ENCODE results near the gene USP22. TPM values are rescaled to one million over a fixed set of nuclear protein-coding genes. Genes with fewer than 3 reads are reported as not detected.
A peak's percentile ranks its signal among the peaks of the same experiment; 100 is the strongest.

The USP22 gene
- total RNA-seq, 2 donors from 2014 or later, result 130 to 154 TPM

- TF ChIP-seq, protein P1, sequence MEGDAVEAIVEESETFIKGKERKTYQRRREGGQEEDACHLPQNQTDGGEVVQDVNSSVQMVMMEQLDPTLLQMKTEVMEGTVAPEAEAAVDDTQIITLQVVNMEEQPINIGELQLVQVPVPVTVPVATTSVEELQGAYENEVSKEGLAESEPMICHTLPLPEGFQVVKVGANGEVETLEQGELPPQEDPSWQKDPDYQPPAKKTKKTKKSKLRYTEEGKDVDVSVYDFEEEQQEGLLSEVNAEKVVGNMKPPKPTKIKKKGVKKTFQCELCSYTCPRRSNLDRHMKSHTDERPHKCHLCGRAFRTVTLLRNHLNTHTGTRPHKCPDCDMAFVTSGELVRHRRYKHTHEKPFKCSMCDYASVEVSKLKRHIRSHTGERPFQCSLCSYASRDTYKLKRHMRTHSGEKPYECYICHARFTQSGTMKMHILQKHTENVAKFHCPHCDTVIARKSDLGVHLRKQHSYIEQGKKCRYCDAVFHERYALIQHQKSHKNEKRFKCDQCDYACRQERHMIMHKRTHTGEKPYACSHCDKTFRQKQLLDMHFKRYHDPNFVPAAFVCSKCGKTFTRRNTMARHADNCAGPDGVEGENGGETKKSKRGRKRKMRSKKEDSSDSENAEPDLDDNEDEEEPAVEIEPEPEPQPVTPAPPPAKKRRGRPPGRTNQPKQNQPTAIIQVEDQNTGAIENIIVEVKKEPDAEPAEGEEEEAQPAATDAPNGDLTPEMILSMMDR (IDR thresholded peaks at IDR 0.05), result no peak
- DNase-seq (ENCODE audit: low spot score), result no peak
- Histone ChIP-seq H3K4me1 (ENCODE audit: control insufficient read depth in 1 of 2, low read depth in 2 of 2) (peaks cover 4 to 20% of the 10 kb centered on the region in 2 donors), H3K9me3 (no peaks in the 10 kb centered on the region), H3K4me3 (no peak overlapping the region), H3K36me3 (peaks cover 48% of the 10 kb centered on the region), H3K27ac (no peak overlapping the region), H3K27me3 (replicated peaks; ENCODE audit: insufficient read depth) (no peaks in the 10 kb centered on the region)
- ATAC-seq (ENCODE audit: insufficient number of reproducible peaks, low FRiP score, low read depth), result no peak
Measured at GRCh38 chr17:21001813-21002221, 41.0 kb downstream of the USP22 start.

GRCh38 chr17:21001111-21001812 lies 41.5 kb downstream of the USP22 start:
- DNase-seq (ENCODE audit: low spot score) (no peak), ATAC-seq (ENCODE audit: insufficient number of reproducible peaks, low FRiP score, low read depth) (no peak)
- Histone ChIP-seq H3K4me1 (ENCODE audit: control insufficient read depth in 1 of 2, low read depth in 2 of 2) (peaks cover 4 to 20% of the 10 kb centered on the region in 2 donors), H3K27me3 (replicated peaks; ENCODE audit: insufficient read depth) (no peaks in the 10 kb centered on the region), H3K9me3 (no peaks in the 10 kb centered on the region), H3K27ac (no peak overlapping the region), H3K4me3 (no peak overlapping the region), H3K36me3 (peaks cover 44% of the 10 kb centered on the region)
- TF ChIP-seq, protein P1 (IDR thresholded peaks at IDR 0.05), result no peak

- TF ChIP-seq, protein P1 (IDR thresholded peaks at IDR 0.05), result no peak
- Histone ChIP-seq H3K27me3 (replicated peaks; ENCODE audit: insufficient read depth) (no peaks in the 10 kb centered on the region), H3K4me3 (no peak overlapping the region), H3K9me3 (no peaks in the 10 kb centered on the region), H3K36me3 (peaks cover 32% of the 10 kb centered on the region), H3K4me1 (ENCODE audit: control insufficient read depth in 1 of 2, low read depth in 2 of 2) (peaks cover 4 to 20% of the 10 kb centered on the region in 2 donors), H3K27ac (peak overlapping the region; percentile 2 to 37)
- DNase-seq (ENCODE audit: low spot score) (no peak), ATAC-seq (ENCODE audit: insufficient number of reproducible peaks, low FRiP score, low read depth) (no peak)
Measured at GRCh38 chr17:20999841-21000532, 42.8 kb downstream of the USP22 start.

- peak overlapping the region; percentile 2 to 37 for H3K27ac ChIP-seq
- no peak overlapping the region for H3K4me3 ChIP-seq
- TF ChIP-seq, protein P1 (IDR thresholded peaks at IDR 0.05), result no peak
- ATAC-seq (ENCODE audit: insufficient number of reproducible peaks, low FRiP score, low read depth), result no peak
- H3K27me3 ChIP-seq (replicated peaks; ENCODE audit: insufficient read depth), result no peaks in the 10 kb centered on the region
- H3K9me3 ChIP-seq, result no peaks in the 10 kb centered on the region
- peaks cover 23% of the 10 kb centered on the region for H3K36me3 ChIP-seq
- DNase-seq (ENCODE audit: low spot score), result no peak
- H3K4me1 ChIP-seq (ENCODE audit: control insufficient read depth in 1 of 2, low read depth in 2 of 2), result peaks cover 4 to 20% of the 10 kb centered on the region in 2 donors
Measured at GRCh38 chr17:20999044-20999573, 43.7 kb downstream of the USP22 start.

DNA sequence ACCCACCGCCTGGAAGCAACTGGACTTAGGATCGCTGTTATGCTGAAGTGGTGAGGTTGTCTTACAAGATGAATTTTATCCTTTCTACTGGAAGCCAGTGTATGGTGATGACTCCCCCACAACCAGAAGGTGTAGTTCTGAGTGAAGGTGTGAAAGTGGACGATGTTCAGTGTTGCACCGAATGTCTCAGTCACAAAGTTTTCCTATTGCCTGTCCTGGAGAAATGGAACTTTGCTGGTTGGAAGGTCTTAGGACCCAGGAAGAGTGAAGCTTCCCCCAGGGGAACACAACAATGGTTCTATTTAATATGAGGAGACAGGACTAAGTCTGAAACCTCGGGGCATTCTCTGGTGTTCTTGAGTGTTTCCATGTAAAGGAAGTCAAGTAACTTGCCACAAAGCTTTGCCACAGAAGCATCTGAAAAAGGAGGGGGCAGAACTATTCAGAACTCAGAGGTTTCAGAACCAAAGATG lies 44.2 kb downstream of the USP22 start:
- H3K4me3 ChIP-seq, result no peak overlapping the region
- peaks cover 18% of the 10 kb centered on the region for H3K36me3 ChIP-seq
- DNase-seq (ENCODE audit: low spot score) (no peak), ATAC-seq (ENCODE audit: insufficient number of reproducible peaks, low FRiP score, low read depth) (no peak)
- TF ChIP-seq, protein P1 (IDR thresholded peaks at IDR 0.05), result no peak
- H3K27ac ChIP-seq, result peak overlapping the region in 1 of 2 donors; percentile 37
- H3K4me1 ChIP-seq (ENCODE audit: control insufficient read depth in 1 of 2, low read depth in 2 of 2), result peaks cover 4 to 20% of the 10 kb centered on the region in 2 donors
- no peaks in the 10 kb centered on the region for H3K9me3 ChIP-seq
- H3K27me3 ChIP-seq (replicated peaks; ENCODE audit: insufficient read depth), result no peaks in the 10 kb centered on the region
